DND-41 (cell line): ENCODE results near the gene TNIP3.

Source experiments
- ATAC-seq: fragments of 200-7000 bp; cut with Tn5 transposase; 3 replicates; pipeline ENCODE4 v1.9.1; 2021; ENCODE audit warnings: low read depth; ENCODE audit not compliant: insufficient read depth
- DNase-seq: peaks from one replicate; pipeline ENCODE4 v3.0.0-alpha.2; 2020
- H2AFZ ChIP-seq: 2 replicates; pipeline ENCODE4 v1.6.0; 2012; ENCODE audit warnings: low read depth, low read length
- H3K27ac ChIP-seq: 2 replicates; pipeline ENCODE4 v1.5.1; 2012; ENCODE audit warnings: low read length, inconsistent platforms
- H3K27me3 ChIP-seq: fragments of 200-600 bp; sonication (generic); 2 replicates; pipeline ENCODE4 v1.6.0; 2012; ENCODE audit warnings: low read length, mild to moderate bottlenecking, inconsistent platforms; ENCODE audit not compliant: insufficient read depth, poor library complexity
- H3K36me3 ChIP-seq: 2 replicates; pipeline ENCODE4 v1.5.1; 2012; ENCODE audit warnings: low read length, inconsistent platforms; ENCODE audit not compliant: insufficient read depth
- H3K4me1 ChIP-seq: 2 replicates; pipeline ENCODE4 v1.5.1; 2012; ENCODE audit warnings: mild to moderate bottlenecking, low read length; ENCODE audit not compliant: insufficient read depth
- H3K4me2 ChIP-seq: 2 replicates; pipeline ENCODE4 v1.6.0; 2012; ENCODE audit warnings: mild to moderate bottlenecking, moderate library complexity, low read length, inconsistent platforms; ENCODE audit not compliant: insufficient read depth
- H3K4me3 ChIP-seq, 2 experiments: fragments of 200-600 bp in 1 of 2; shearing (Covaris generic) in 1 of 2; 2 replicates each; pipeline ENCODE4 v1.5.1; 2012 to 2016; ENCODE audit warnings: inconsistent platforms in 2 of 2, low read length in 2 of 2, mild to moderate bottlenecking in 2 of 2, low read depth in 1 of 2, moderate library complexity in 1 of 2
- H3K79me2 ChIP-seq: 2 replicates; pipeline ENCODE4 v1.6.0; 2012; ENCODE audit warnings: low read length, inconsistent platforms; ENCODE audit not compliant: insufficient read depth
- H3K9ac ChIP-seq: 2 replicates; pipeline ENCODE4 v1.6.0; 2012; ENCODE audit warnings: low read depth, mild to moderate bottlenecking, inconsistent platforms, low read length, moderate library complexity
- H3K9me3 ChIP-seq: 2 replicates; pipeline ENCODE4 v1.5.1; 2012; ENCODE audit warnings: low read length, moderate library complexity, mild to moderate bottlenecking, inconsistent platforms; ENCODE audit not compliant: insufficient read depth, severe bottlenecking
- H4K20me1 ChIP-seq: 2 replicates; pipeline ENCODE4 v1.6.0; 2012; ENCODE audit warnings: low read length; ENCODE audit not compliant: insufficient read depth
- CTCF ChIP-seq: IDR thresholded peaks from 2 replicates; pipeline ENCODE4 v1.5.1; 2012; ENCODE audit warnings: borderline replicate concordance, low read length, moderate library complexity, mild to moderate bottlenecking; ENCODE audit not compliant: poor library complexity, severe bottlenecking; ENCODE audit errors: extremely low read depth
- EZH2 ChIP-seq: IDR thresholded peaks from 3 replicates; pipeline ENCODE4 v1.6.1; 2012; ENCODE audit warnings: borderline replicate concordance, low read depth, mild to moderate bottlenecking, moderate library complexity, low read length, inconsistent platforms; ENCODE audit not compliant: severe bottlenecking

TNIP3 gene

DNA sequence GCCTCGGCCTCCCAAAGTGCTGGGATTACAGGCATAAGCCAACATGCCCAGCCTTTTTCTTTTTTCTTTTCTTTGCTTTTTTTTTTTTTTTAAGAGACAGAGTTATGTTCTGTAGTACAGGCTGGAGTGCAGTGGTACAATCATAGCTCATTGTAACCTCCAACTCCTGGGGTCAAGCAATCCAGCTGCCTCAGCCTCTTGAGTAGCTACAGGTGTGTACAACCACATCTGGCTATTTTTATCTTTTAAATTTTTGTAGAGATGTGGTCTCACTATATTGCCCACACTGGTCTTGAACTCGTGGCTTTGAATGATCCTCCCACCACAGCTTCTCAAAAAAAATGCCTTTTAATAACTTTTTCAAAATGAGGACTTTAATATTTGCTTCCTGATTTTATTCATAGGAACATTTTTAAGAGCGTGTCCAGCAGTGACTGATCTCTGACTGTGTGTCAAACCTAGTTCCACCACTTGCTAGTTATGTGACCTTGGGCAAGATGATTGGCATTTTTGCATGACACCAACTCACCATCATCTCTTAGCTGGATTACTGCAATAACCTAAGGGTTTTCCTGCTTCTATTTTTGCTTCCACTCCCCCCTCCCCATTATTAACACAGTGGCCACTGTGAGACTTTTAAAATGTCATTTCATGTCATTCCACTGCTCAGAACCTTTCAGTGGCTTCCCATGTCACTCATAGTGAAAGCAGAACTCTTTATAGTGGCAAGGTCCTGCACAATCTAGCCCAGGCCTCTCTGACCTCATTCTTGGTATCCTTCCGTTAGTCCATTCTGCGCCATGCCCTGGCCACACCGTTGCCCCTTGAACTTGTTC lies 4.5 kb upstream of the TNIP3 start:
- Histone ChIP-seq H3K36me3 (no peaks in the 10 kb centered on the region), H3K79me2 (no peaks in the 10 kb centered on the region), H3K9ac (no peak overlapping the region), H3K4me2 (no peak overlapping the region), H3K9me3 (no peaks in the 10 kb centered on the region), H3K27me3 (no peaks in the 10 kb centered on the region), H3K27ac (no peak overlapping the region), H3K4me1 (peaks cover 15% of the 10 kb centered on the region), H2AFZ (no peak overlapping the region), H4K20me1 (no peaks in the 10 kb centered on the region), H3K4me3 (no peak overlapping the region)
- TF ChIP-seq CTCF (no peak), EZH2 (no peak)
- ATAC-seq (peak; percentile 51; the same call in 2 of the 3 replicates), DNase-seq (no peak)

GRCh38 chr4:121166976-121167375 lies 2.9 kb upstream of the TNIP3 start:
- no peak for ATAC-seq
- Histone ChIP-seq H2AFZ (no peak overlapping the region), H3K4me2 (no peak overlapping the region), H3K4me3 (no peak overlapping the region), H3K27ac (no peak overlapping the region), H3K4me1 (peaks cover 15% of the 10 kb centered on the region), H3K9me3 (no peaks in the 10 kb centered on the region), H3K36me3 (no peaks in the 10 kb centered on the region), H3K79me2 (no peaks in the 10 kb centered on the region), H3K9ac (no peak overlapping the region), H4K20me1 (no peaks in the 10 kb centered on the region), H3K27me3 (no peaks in the 10 kb centered on the region)
- TF ChIP-seq EZH2 (no peak), CTCF (no peak)
- no peak for DNase-seq

- H3K4me3 ChIP-seq, result no peak overlapping the region
- TF ChIP-seq CTCF, result no peak
- no peak for TF ChIP-seq EZH2
These were observed 1.1 kb upstream of the TNIP3 start for GRCh38 chr4:121165206-121165605.

More at GRCh38 chr4:121165206-121165605, 1.1 kb upstream of the TNIP3 start:
- H4K20me1 ChIP-seq, result no peaks in the 10 kb centered on the region
- H3K9me3 ChIP-seq, result no peaks in the 10 kb centered on the region
- H3K27me3 ChIP-seq, result no peaks in the 10 kb centered on the region
- no peak overlapping the region for H3K9ac ChIP-seq
- ATAC-seq, result peak; percentile 23; the same call in 1 of the 3 replicates
- peaks cover 15% of the 10 kb centered on the region for H3K4me1 ChIP-seq
- no peaks in the 10 kb centered on the region for H3K36me3 ChIP-seq
- no peak for DNase-seq
- no peak overlapping the region for H2AFZ ChIP-seq
- no peak overlapping the region for H3K27ac ChIP-seq
- H3K79me2 ChIP-seq, result no peaks in the 10 kb centered on the region
- H3K4me2 ChIP-seq, result no peak overlapping the region
